ENCODE results near the gene CDH22. TPM values are rescaled to one million over a fixed set of nuclear protein-coding genes. Genes with fewer than 3 reads are reported as not detected.

Gene CDH22
- total RNA-seq, 1 donor from 2014 or later, result 0.18 TPM

- Mint-ChIP-seq H3K27me3 (ENCODE audit: low read depth) (no peaks in the 10 kb centered on the region), H3K27ac (peak overlapping the region; percentile 83), H3K36me3 (peaks cover 13% of the 10 kb centered on the region), H3K4me1 (peaks cover 32% of the 10 kb centered on the region), H3K9me3 (no peaks in the 10 kb centered on the region), H3K4me3 (no peak overlapping the region)
- TF ChIP-seq CTCF (IDR thresholded peaks at IDR 0.05; ENCODE audit: unreplicated experiment), result no peak
- DNase-seq (ENCODE audit: low spot score in 2 of 2, unreplicated experiment in 2 of 2), result no peak
These were observed 42.6 kb upstream of the CDH22 start for GRCh38 chr20:46350986-46351267.

GRCh38 chr20:46350201-46350985 lies 42.1 kb upstream of the CDH22 start:
- H3K36me3 Mint-ChIP-seq, result peaks cover 14% of the 10 kb centered on the region
- H3K4me3 Mint-ChIP-seq, result no peak overlapping the region
- peak overlapping the region; percentile 83 for H3K27ac Mint-ChIP-seq
- no peak for TF ChIP-seq CTCF (IDR thresholded peaks at IDR 0.05; ENCODE audit: unreplicated experiment)
- H3K9me3 Mint-ChIP-seq, result no peaks in the 10 kb centered on the region
- H3K27me3 Mint-ChIP-seq (ENCODE audit: low read depth), result no peaks in the 10 kb centered on the region
- DNase-seq (ENCODE audit: low spot score in 2 of 2, unreplicated experiment in 2 of 2), result no peak
- H3K4me1 Mint-ChIP-seq, result peaks cover 32% of the 10 kb centered on the region

GRCh38 chr20:46349742-46350056 lies 41.4 kb upstream of the CDH22 start:
- DNase-seq (ENCODE audit: low spot score in 2 of 2, unreplicated experiment in 2 of 2), result no peak
- no peak overlapping the region for H3K4me3 Mint-ChIP-seq
- peaks cover 3% of the 10 kb centered on the region for H3K27me3 Mint-ChIP-seq (ENCODE audit: low read depth)
- no peak for TF ChIP-seq CTCF (IDR thresholded peaks at IDR 0.05; ENCODE audit: unreplicated experiment)
- H3K36me3 Mint-ChIP-seq, result peaks cover 14% of the 10 kb centered on the region
- no peaks in the 10 kb centered on the region for H3K9me3 Mint-ChIP-seq
- peaks cover 32% of the 10 kb centered on the region for H3K4me1 Mint-ChIP-seq
- peak overlapping the region; percentile 59 for H3K27ac Mint-ChIP-seq

- H3K9me3 Mint-ChIP-seq, result no peaks in the 10 kb centered on the region
- peak overlapping the region; percentile 59 for H3K27ac Mint-ChIP-seq
- H3K27me3 Mint-ChIP-seq (ENCODE audit: low read depth), result peaks cover 8% of the 10 kb centered on the region
- peak; percentile 63 for TF ChIP-seq CTCF (IDR thresholded peaks at IDR 0.05; ENCODE audit: unreplicated experiment)
- H3K4me1 Mint-ChIP-seq, result peaks cover 32% of the 10 kb centered on the region
- peak in 1 of 2 experiments; percentile 74 for DNase-seq (ENCODE audit: low spot score in 2 of 2, unreplicated experiment in 2 of 2)
- H3K36me3 Mint-ChIP-seq, result peaks cover 14% of the 10 kb centered on the region
- no peak overlapping the region for H3K4me3 Mint-ChIP-seq
These were observed 40.9 kb upstream of the CDH22 start for GRCh38 chr20:46349035-46349741.

GRCh38 chr20:46347841-46348803 lies 39.8 kb upstream of the CDH22 start:
- H3K36me3 Mint-ChIP-seq, result peaks cover 7% of the 10 kb centered on the region
- H3K27ac Mint-ChIP-seq, result no peak overlapping the region
- no peak for TF ChIP-seq CTCF (IDR thresholded peaks at IDR 0.05; ENCODE audit: unreplicated experiment)
- H3K4me1 Mint-ChIP-seq, result peaks cover 32% of the 10 kb centered on the region
- DNase-seq (ENCODE audit: low spot score in 2 of 2, unreplicated experiment in 2 of 2), result no peak
- H3K27me3 Mint-ChIP-seq (ENCODE audit: low read depth), result peaks cover 17% of the 10 kb centered on the region
- no peaks in the 10 kb centered on the region for H3K9me3 Mint-ChIP-seq
- H3K4me3 Mint-ChIP-seq, result no peak overlapping the region

Measured in mesothelial cell of epicardium (in vitro differentiated cells).